GM21723 (cell line): ENCODE measurements around the gene NEFH.
"Not testable (repeated sequence)": the region's sequence is repeated elsewhere in the genome, so short reads cannot be mapped to it uniquely, and the experiment has no call there.

Experiments
- ATAC-seq: cut with Tn5 transposase; IDR thresholded peaks from one replicate; pipeline ENCODE4 v1.9.1; 2021; ENCODE audit warnings: mild to moderate bottlenecking, moderate library complexity; ENCODE audit not compliant: unreplicated experiment

The NEFH gene

GRCh38 chr22:29479417-29480261 lies at the start of gene NEFH:
Gene NEFH (plus strand): TSS chr22:29480218. CDS start chr22:29480263, 45 bp downstream.
- no peak for ATAC-seq

- ATAC-seq = no peak
Observed at GRCh38 chr22:29431986-29432385, 48.0 kb upstream of the NEFH start.

GRCh38 chr22:29433856-29434255 lies 46.2 kb upstream of the NEFH start:
- no peak for ATAC-seq

GRCh38 chr22:29434288-29434687 lies 45.7 kb upstream of the NEFH start:
- ATAC-seq = no peak

- no peak for ATAC-seq
Observed at GRCh38 chr22:29435236-29436136, 44.5 kb upstream of the NEFH start.

GRCh38 chr22:29438283-29438682 lies 41.7 kb upstream of the NEFH start, which contains the start of gene RFPL1:
Gene RFPL1 (plus strand): TSS chr22:29438583.
- not testable (repeated sequence) for ATAC-seq

- ATAC-seq = no peak
Observed at GRCh38 chr22:29442976-29443375, 37.0 kb upstream of the NEFH start.

- no peak for ATAC-seq
Observed at GRCh38 chr22:29443452-29443851, 36.6 kb upstream of the NEFH start.

GRCh38 chr22:29443861-29444792 lies 35.9 kb upstream of the NEFH start:
- no peak for ATAC-seq

- no peak for ATAC-seq
Observed at GRCh38 chr22:29445508-29445907, 34.5 kb upstream of the NEFH start.

- no peak for ATAC-seq
Observed at GRCh38 chr22:29447906-29448305, 32.1 kb upstream of the NEFH start.

- no peak for ATAC-seq
Observed at GRCh38 chr22:29449296-29449875, 30.6 kb upstream of the NEFH start.

- no peak for ATAC-seq
Observed at GRCh38 chr22:29450222-29450621, 29.8 kb upstream of the NEFH start.

- no peak for ATAC-seq
Observed at GRCh38 chr22:29451863-29452262, 28.2 kb upstream of the NEFH start.

GRCh38 chr22:29454276-29454675 lies 25.7 kb upstream of the NEFH start:
- ATAC-seq = no peak

GRCh38 chr22:29456211-29456671 lies 23.8 kb upstream of the NEFH start:
- no peak for ATAC-seq

GRCh38 chr22:29457730-29458129 lies 22.3 kb upstream of the NEFH start:
- ATAC-seq = no peak

- ATAC-seq = no peak
Observed at GRCh38 chr22:29458551-29458950, 21.5 kb upstream of the NEFH start.

- ATAC-seq = no peak
Observed at GRCh38 chr22:29459773-29460172, 20.2 kb upstream of the NEFH start.

- no peak for ATAC-seq
Observed at GRCh38 chr22:29461263-29461662, 18.8 kb upstream of the NEFH start.
